ENCODE measurements around the gene HJV. TPM values are rescaled to one million over a fixed set of nuclear protein-coding genes. Genes with fewer than 3 reads are reported as not detected.

Gene HJV
- total and polyA plus RNA-seq, 2 experiments from 2014 or later, result not detected

DNA sequence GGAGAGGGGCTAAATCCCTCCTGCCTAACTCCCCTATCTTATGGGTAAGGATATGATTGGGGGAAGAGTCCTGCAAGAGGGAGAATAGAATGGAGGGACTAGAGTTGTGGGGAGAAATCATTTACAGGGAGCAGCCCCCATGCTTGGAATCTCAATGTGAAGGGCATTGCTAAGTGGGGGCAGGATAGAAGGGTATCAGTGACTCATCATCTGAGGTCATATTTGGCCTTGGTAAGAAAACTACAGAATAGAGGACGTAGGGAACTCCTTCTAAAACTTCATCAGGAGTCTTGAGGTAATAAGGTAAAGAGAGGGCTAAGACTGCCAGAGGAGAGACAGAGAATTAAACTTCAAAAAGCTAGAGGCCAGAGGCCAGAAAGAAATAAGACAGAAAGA is 487 bp downstream of the HJV start:
- DNase-seq (ENCODE audit: low read depth in 1 of 2, low spot score in 1 of 2), result no peak
- Histone ChIP-seq H3K27ac (no peak overlapping the region), H3K9me3 (ENCODE audit: low read depth) (no peaks in the 10 kb centered on the region), H3K27me3 (peaks cover 48% of the 10 kb centered on the region), H3K4me3 (no peak overlapping the region), H3K36me3 (no peaks in the 10 kb centered on the region), H3K4me1 (ENCODE audit: low read depth) (peaks cover 5% of the 10 kb centered on the region)
- TF ChIP-seq, protein P1, sequence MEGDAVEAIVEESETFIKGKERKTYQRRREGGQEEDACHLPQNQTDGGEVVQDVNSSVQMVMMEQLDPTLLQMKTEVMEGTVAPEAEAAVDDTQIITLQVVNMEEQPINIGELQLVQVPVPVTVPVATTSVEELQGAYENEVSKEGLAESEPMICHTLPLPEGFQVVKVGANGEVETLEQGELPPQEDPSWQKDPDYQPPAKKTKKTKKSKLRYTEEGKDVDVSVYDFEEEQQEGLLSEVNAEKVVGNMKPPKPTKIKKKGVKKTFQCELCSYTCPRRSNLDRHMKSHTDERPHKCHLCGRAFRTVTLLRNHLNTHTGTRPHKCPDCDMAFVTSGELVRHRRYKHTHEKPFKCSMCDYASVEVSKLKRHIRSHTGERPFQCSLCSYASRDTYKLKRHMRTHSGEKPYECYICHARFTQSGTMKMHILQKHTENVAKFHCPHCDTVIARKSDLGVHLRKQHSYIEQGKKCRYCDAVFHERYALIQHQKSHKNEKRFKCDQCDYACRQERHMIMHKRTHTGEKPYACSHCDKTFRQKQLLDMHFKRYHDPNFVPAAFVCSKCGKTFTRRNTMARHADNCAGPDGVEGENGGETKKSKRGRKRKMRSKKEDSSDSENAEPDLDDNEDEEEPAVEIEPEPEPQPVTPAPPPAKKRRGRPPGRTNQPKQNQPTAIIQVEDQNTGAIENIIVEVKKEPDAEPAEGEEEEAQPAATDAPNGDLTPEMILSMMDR (IDR thresholded peaks at IDR 0.05; ENCODE audit: low read depth, low read length), result no peak

DNA sequence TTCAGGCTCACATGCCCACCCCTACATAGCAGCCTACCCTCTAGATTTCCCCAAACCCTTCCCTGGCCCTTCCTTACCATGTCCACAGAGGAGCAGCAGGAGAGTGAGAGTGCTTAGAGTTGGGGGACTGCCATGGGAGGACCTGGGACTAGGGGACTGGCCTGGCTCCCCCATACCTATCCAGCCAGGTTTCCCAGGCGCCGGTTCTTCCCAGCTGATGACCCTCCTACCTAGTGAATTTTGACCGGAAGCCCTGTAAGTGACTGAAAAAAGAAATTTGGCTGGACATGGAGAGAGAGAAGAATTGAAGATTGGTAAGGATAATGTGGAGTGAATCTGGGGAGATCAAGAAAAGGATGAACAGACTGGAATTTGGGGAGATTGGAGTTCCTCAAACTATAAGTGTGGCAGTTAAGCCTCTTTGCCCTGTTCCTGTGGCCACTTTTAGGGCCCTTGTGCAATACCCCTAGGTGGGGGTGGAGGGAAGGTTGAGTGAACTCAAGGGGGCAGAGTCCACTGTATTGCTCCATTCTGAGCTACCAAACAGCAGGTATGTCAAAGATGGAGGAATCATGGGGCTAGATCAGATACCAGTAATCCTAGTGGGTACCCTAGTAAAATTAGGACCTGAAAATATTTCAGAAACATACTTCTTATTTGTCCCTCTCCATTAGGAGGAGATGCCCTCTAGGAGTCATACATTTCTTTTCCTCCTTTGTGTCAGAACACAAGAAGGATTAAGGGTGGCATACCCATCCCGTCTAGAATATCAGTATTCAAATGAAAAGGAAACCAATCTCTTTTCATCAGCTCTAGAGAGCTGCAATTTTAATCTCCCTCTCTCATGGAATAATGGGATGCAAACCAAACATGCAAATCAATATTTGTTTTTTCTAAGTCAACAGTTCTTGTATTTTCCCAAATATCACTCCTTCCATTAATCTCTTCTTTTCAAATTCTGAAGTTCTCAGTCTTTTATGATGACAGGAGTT is 1.2 kb downstream of the HJV start:
- peaks cover 48% of the 10 kb centered on the region for H3K27me3 ChIP-seq
- no peak for DNase-seq (ENCODE audit: low read depth in 1 of 2, low spot score in 1 of 2)
- no peak overlapping the region for H3K27ac ChIP-seq
- no peaks in the 10 kb centered on the region for H3K9me3 ChIP-seq (ENCODE audit: low read depth)
- H3K4me1 ChIP-seq (ENCODE audit: low read depth), result peaks cover 5% of the 10 kb centered on the region
- H3K4me3 ChIP-seq, result no peak overlapping the region
- TF ChIP-seq, protein P1 (IDR thresholded peaks at IDR 0.05; ENCODE audit: low read depth, low read length), result no peak
- no peaks in the 10 kb centered on the region for H3K36me3 ChIP-seq

GRCh38 chr1:146019231-146020057 is 2.1 kb downstream of the HJV start:
- no peak for DNase-seq (ENCODE audit: low read depth in 1 of 2, low spot score in 1 of 2)
- H3K4me3 ChIP-seq, result no peak overlapping the region
- TF ChIP-seq, protein P1 (IDR thresholded peaks at IDR 0.05; ENCODE audit: low read depth, low read length), result no peak

DNA sequence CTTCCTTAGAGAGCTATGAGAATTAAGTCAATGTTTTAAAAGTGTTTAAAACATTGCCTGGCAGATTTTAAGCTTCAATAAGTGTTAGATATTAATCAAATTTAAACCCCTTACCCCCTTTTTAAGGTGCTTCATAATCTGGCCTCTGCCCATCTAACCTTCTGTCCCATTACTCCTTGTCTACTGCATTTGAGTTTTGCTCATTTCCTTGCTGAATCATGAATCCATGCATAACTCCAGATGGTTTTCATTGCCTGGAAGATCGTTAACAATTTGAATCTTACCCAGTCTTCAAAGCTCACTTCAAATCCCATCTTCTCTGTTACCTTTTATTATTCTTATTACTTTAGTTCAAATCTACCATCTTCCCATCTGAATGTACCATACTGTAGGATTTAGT is 4.6 kb downstream of the HJV start:
- TF ChIP-seq, protein P1 (IDR thresholded peaks at IDR 0.05; ENCODE audit: low read depth, low read length), result no peak
- DNase-seq (ENCODE audit: low read depth in 1 of 2, low spot score in 1 of 2), result no peak
- H3K36me3 ChIP-seq, result no peaks in the 10 kb centered on the region
- H3K27ac ChIP-seq, result no peak overlapping the region
- H3K4me1 ChIP-seq (ENCODE audit: low read depth), result peaks cover 5% of the 10 kb centered on the region
- H3K4me3 ChIP-seq, result no peak overlapping the region
- no peaks in the 10 kb centered on the region for H3K9me3 ChIP-seq (ENCODE audit: low read depth)
- H3K27me3 ChIP-seq, result peaks cover 48% of the 10 kb centered on the region

More at GRCh38 chr1:146019231-146020057, 2.1 kb downstream of the HJV start:
- no peaks in the 10 kb centered on the region for H3K9me3 ChIP-seq (ENCODE audit: low read depth)
- no peaks in the 10 kb centered on the region for H3K36me3 ChIP-seq
- peaks cover 5% of the 10 kb centered on the region for H3K4me1 ChIP-seq (ENCODE audit: low read depth)
- H3K27ac ChIP-seq, result no peak overlapping the region
- peaks cover 48% of the 10 kb centered on the region for H3K27me3 ChIP-seq

DNA sequence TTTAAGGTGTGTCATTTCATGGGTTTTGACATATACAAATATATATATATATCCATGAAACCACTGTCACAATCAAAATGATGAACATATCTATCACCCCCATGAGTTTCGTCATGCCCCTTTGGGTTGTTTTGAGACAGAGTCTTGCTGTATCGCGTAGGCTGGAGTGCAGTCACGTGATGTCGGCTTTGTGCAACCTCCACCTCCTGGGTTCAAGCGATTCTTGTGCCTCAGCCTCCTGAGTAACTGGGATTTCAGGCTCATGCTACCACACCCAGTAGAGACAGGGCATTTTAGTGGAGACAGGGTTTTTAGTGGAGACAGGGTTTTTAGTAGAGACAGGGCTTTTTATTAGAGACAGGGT is 8.0 kb downstream of the HJV start:
- Histone ChIP-seq H3K4me1 (ENCODE audit: low read depth) (no peaks in the 10 kb centered on the region), H3K27ac (no peak overlapping the region)
- TF ChIP-seq, protein P1 (IDR thresholded peaks at IDR 0.05; ENCODE audit: low read depth, low read length), result no peak

More for the DNA sequence above, 8.0 kb downstream of the HJV start:
- Histone ChIP-seq H3K4me3 (no peak overlapping the region), H3K36me3 (no peaks in the 10 kb centered on the region), H3K27me3 (peaks cover 23% of the 10 kb centered on the region), H3K9me3 (ENCODE audit: low read depth) (no peaks in the 10 kb centered on the region)
- DNase-seq (ENCODE audit: low read depth in 1 of 2, low spot score in 1 of 2), result no peak

All from cardiac muscle cell (in vitro differentiated cells and primary cell).